H1 (cell line): ENCODE measurements around the gene PSORS1C2. TPM values are rescaled to one million over a fixed set of nuclear protein-coding genes. Genes with fewer than 3 reads are reported as not detected.

ENCODE experiments used
- ASH2L ChIP-seq: fragments of 200-600, 300-600 bp; sonication (generic); IDR thresholded peaks from one replicate; pipeline ENCODE4 v1.7.1; 2017; ENCODE audit warnings: low read length
- ATF3 ChIP-seq: IDR thresholded peaks from 2 replicates; pipeline ENCODE4 v1.6.1; 2011; ENCODE audit warnings: low read depth, mild to moderate bottlenecking, low read length; ENCODE audit not compliant: insufficient read depth
- BACH1 ChIP-seq: IDR thresholded peaks from 2 replicates; pipeline ENCODE4 v1.6.1; 2012; ENCODE audit warnings: low read length, improper control_type of control experiment
- BCL11A ChIP-seq, 2 experiments: IDR thresholded peaks; one replicate each; pipeline ENCODE4 v1.6.1; 2011; ENCODE audit warnings: low read depth in 2 of 2, low read length in 2 of 2, mild to moderate bottlenecking in 2 of 2
- CBX5 ChIP-seq: fragments of 300-800, 300-1000 bp; sonication (generic); IDR thresholded peaks from 2 replicates; pipeline ENCODE4 v1.7.1; 2016; ENCODE audit warnings: antibody characterized with exemption, low read length, low read depth
- CBX8 ChIP-seq: fragments of 300-800, 300-1000 bp; sonication (generic); IDR thresholded peaks from 2 replicates; pipeline ENCODE4 v1.7.1; 2016; ENCODE audit warnings: low read depth, low read length, borderline replicate concordance
- CTCF ChIP-seq, 3 experiments: IDR thresholded peaks; 1 replicate in 2 of 3; 2 replicates in 1 of 3; pipeline versions ENCODE4 v1.5.1 to v1.6.1; 2011; ENCODE audit warnings: low read length in 3 of 3, mild to moderate bottlenecking in 3 of 3, inconsistent platforms in 2 of 3, low read depth in 1 of 3, moderate library complexity in 1 of 3; ENCODE audit not compliant: insufficient read depth in 1 of 3; ENCODE audit errors: control extremely low read depth in 1 of 3
- EP300 ChIP-seq, 2 experiments: IDR thresholded peaks; 1 replicate in 1 of 2; 2 replicates in 1 of 2; pipeline ENCODE4 v1.6.1; 2011 to 2012; ENCODE audit warnings: low read depth in 2 of 2, low read length in 2 of 2, mild to moderate bottlenecking in 2 of 2, borderline replicate concordance in 1 of 2, inconsistent platforms in 1 of 2, moderate library complexity in 1 of 2
- HDAC2 ChIP-seq, 2 experiments: fragments of 300-600 bp in 1 of 2; sonication (generic) in 1 of 2; IDR thresholded peaks; 2 replicates each; pipeline ENCODE4 v1.6.1; 2011 to 2012; ENCODE audit warnings: low read depth in 2 of 2, low read length in 2 of 2, mild to moderate bottlenecking in 2 of 2, moderate library complexity in 2 of 2, borderline replicate concordance in 1 of 2, inconsistent platforms in 1 of 2
- NRF1 ChIP-seq: IDR thresholded peaks from 2 replicates; pipeline ENCODE4 v1.6.1; 2011; ENCODE audit warnings: mild to moderate bottlenecking, low read depth, low read length, improper control_type of control experiment
- PHF8 ChIP-seq: fragments of 200-600 bp; sonication (generic); conservative IDR thresholded peaks from 2 replicates; pipeline ENCODE4 v1.7.1; 2012; ENCODE audit warnings: low read depth, mild to moderate bottlenecking, inconsistent platforms, low read length, moderate library complexity
- RBBP5 ChIP-seq: IDR thresholded peaks from 2 replicates; pipeline ENCODE4 v1.7.1; 2012; ENCODE audit warnings: low read depth, mild to moderate bottlenecking, inconsistent platforms, low read length, moderate library complexity, borderline replicate concordance
- RFX5 ChIP-seq: IDR thresholded peaks from 2 replicates; pipeline ENCODE4 v1.6.1; 2011; ENCODE audit warnings: low read depth, low read length, improper control_type of control experiment, borderline replicate concordance
- RXRA ChIP-seq: IDR thresholded peaks from 2 replicates; pipeline ENCODE4 v1.6.1; 2011; ENCODE audit warnings: low read depth, mild to moderate bottlenecking, low read length, moderate library complexity; ENCODE audit not compliant: insufficient read depth
- SIN3A ChIP-seq, 2 experiments: IDR thresholded peaks in 1 of 2; conservative IDR thresholded peaks in 1 of 2; 2 replicates each; pipeline ENCODE4 v1.6.1; 2011 to 2012; ENCODE audit warnings: low read length in 2 of 2, improper control_type of control experiment in 1 of 2, low read depth in 1 of 2, mild to moderate bottlenecking in 1 of 2
- SP4 ChIP-seq: IDR thresholded peaks from 2 replicates; pipeline ENCODE4 v1.6.1; 2012; ENCODE audit warnings: low read length, inconsistent platforms
- TAF1 ChIP-seq: IDR thresholded peaks from 2 replicates; pipeline ENCODE4 v1.6.1; 2011; ENCODE audit warnings: mild to moderate bottlenecking, low read depth, low read length
- TAF7 ChIP-seq: optimal IDR thresholded peaks from 2 replicates; pipeline ENCODE3; 2011; ENCODE audit warnings: low read depth, mild to moderate bottlenecking, inconsistent platforms, low read length, moderate library complexity, borderline replicate concordance
- TCF12 ChIP-seq: IDR thresholded peaks from 2 replicates; pipeline ENCODE4 v1.6.1; 2011; ENCODE audit warnings: low read depth, mild to moderate bottlenecking, low read length
- YY1 ChIP-seq: IDR thresholded peaks from 2 replicates; pipeline ENCODE4 v1.6.1; 2011; ENCODE audit warnings: low read depth, mild to moderate bottlenecking, low read length
- polyA plus RNA-seq, 7 experiments: library from polyadenylated mRNA; depleted of rRNA in 3 of 7; stranded (reverse) in 5 of 7; unstranded in 2 of 7; fragments of >200 nt in 5 of 7; fragments of 200-250 nt in 2 of 7; gene quantifications; 1 replicate in 5 of 7; 2 replicates in 1 of 7; 4 replicates in 1 of 7; pipeline versions ENCODE4 v1.2.1 to v1.2.3, GENCODE V29; 2011 to 2013; ENCODE audit warnings: missing spikeins in 2 of 7, mixed read lengths in 2 of 7
- total RNA-seq: library from RNA; stranded (reverse); fragmentation: NEBNext Ultra II Directional; extraction: Animal tissue kit (Norgen Biotek cat#: 25700); gene quantifications from 2 replicates; pipeline ENCODE4 v1.2.1, GENCODE V29; 2021
- TF ChIP-seq, protein P1 (sequence below): IDR thresholded peaks from 2 replicates; pipeline ENCODE4 v1.6.1; 2012; ENCODE audit warnings: inconsistent platforms

Gene PSORS1C2
- total and polyA plus RNA-seq, 2 of the 8 experiments (the other 6 are each of a cell fraction or from before 2014, with no cell fraction given), result 0.11 TPM; not detected in 1

DNA sequence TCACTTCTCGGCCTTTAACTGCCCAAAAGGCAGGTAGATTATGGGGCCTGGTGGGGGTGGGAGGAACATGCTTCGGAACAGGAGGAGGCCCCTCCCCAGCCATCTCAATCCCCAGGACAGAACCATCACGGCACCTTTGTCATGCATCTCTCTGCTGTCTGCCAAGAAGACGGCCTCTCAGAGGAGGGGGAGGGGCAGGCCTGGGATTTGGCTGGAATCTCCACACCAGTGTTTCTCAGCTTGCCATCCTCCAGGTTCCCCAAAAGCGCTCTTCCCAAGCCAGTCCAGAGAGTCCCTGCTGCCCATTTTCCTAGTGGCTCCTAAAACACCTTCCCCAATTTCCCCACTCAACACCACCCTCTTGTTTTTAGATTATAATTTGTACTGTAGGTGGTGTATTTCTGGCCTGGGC, 34.1 kb upstream of the PSORS1C2 start (continued):
- TF ChIP-seq ATF3 (no peak), CTCF (IDR thresholded peaks at IDR 0.05; ENCODE audit: control extremely low read depth in 1 of 3, insufficient read depth in 1 of 3, low read depth in 1 of 3, low read length in 3 of 3) (no peak), SP4 (no peak), TAF7 (peak; percentile 15), SIN3A (conservative IDR thresholded peaks at IDR 0.05 in 1 of 2, IDR thresholded peaks at IDR 0.05 in 1 of 2; ENCODE audit: low read depth in 1 of 2, low read length in 2 of 2) (0 out of 4 replicates have a peak, but pooled peaks have one; percentile 43 to 91), RBBP5 (peak; percentile 72), CBX8 (no peak), RFX5 (no peak), BCL11A (IDR thresholded peaks at IDR 0.05; ENCODE audit: low read depth in 2 of 2, low read length in 2 of 2) (no peak), EP300 (IDR thresholded peaks at IDR 0.05; ENCODE audit: borderline replicate concordance in 1 of 2, low read depth in 2 of 2, low read length in 2 of 2) (peak in 1 of 2 experiments; percentile 89; a peak in 1 of 3 replicates), PHF8 (no peak), RXRA (no peak), BACH1 (no peak), ASH2L (peak; percentile 83), TAF1 (peak; percentile 70), NRF1 (no peak), TCF12 (0 out of 2 replicates have a peak, but pooled peaks have one; percentile 73), HDAC2 (IDR thresholded peaks at IDR 0.05; ENCODE audit: borderline replicate concordance in 1 of 2, low read depth in 2 of 2, low read length in 2 of 2) (peak in 1 of 2 experiments; percentile 39; a peak in 1 of 4 replicates), YY1 (peak; percentile 60; the same call in 1 of the 2 replicates), CBX5 (no peak)
- TF ChIP-seq, protein P1, sequence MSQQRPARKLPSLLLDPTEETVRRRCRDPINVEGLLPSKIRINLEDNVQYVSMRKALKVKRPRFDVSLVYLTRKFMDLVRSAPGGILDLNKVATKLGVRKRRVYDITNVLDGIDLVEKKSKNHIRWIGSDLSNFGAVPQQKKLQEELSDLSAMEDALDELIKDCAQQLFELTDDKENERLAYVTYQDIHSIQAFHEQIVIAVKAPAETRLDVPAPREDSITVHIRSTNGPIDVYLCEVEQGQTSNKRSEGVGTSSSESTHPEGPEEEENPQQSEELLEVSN, result no peak
